Stimulated activated naive B cell treated with anti-CD40 and anti-IgM and Interleukin-4, amounts not matched to agents 10 μg/mL and 1 μg/mL and 100 μg/mL, for 72 hours (primary cell): ENCODE measurements around the gene SIM1.
"Not testable (repeated sequence)": the region's sequence is repeated elsewhere in the genome, so short reads cannot be mapped to it uniquely, and the experiment has no call there.

ENCODE experiments used
- ATAC-seq, 2 donors: fragments of 150-1000 bp; cut with Tn5 transposase; replicated peaks; 2 replicates each; pipeline ENCODE4 v1.10.0; 2021; ENCODE audit warnings: moderate library complexity in 1 of 2
- DNase-seq: peaks from one replicate; pipeline ENCODE4 v3.0.0; 2021
- H3K27ac Mint-ChIP-seq: one replicate; pipeline ENCODE4 v1.8.0; 2022; ENCODE audit warnings: mild to moderate bottlenecking, mixed read lengths
- H3K27me3 Mint-ChIP-seq, 2 donors: one replicate each; pipeline ENCODE4 v1.8.0; 2022; ENCODE audit warnings: mixed read lengths in 2 of 2
- H3K36me3 Mint-ChIP-seq, 2 donors: one replicate each; pipeline ENCODE4 v1.8.0; 2022; ENCODE audit warnings: mixed read lengths in 2 of 2, mild to moderate bottlenecking in 1 of 2
- H3K4me1 Mint-ChIP-seq, 2 donors: one replicate each; pipeline ENCODE4 v1.8.0; 2022; ENCODE audit warnings: mixed read lengths in 2 of 2, mild to moderate bottlenecking in 1 of 2
- H3K4me3 Mint-ChIP-seq, 2 donors: one replicate each; pipeline ENCODE4 v1.8.0; 2022; ENCODE audit warnings: mild to moderate bottlenecking in 2 of 2, mixed read lengths in 2 of 2, moderate library complexity in 1 of 2
- H3K9me3 Mint-ChIP-seq, 2 donors: one replicate each; pipeline ENCODE4 v1.8.0; 2022; ENCODE audit warnings: mixed read lengths in 2 of 2, mild to moderate bottlenecking in 1 of 2

Gene SIM1

GRCh38 chr6:100382767-100383195 is 81.9 kb downstream of the SIM1 start:
- Mint-ChIP-seq H3K4me1 (no peaks in the 10 kb centered on the region), H3K4me3 (no peak overlapping the region), H3K36me3 (no peaks in the 10 kb centered on the region), H3K27me3 (no peaks in the 10 kb centered on the region), H3K9me3 (no peaks in the 10 kb centered on the region), H3K27ac (no peak overlapping the region)
- ATAC-seq (no peak), DNase-seq (no peak)

DNA sequence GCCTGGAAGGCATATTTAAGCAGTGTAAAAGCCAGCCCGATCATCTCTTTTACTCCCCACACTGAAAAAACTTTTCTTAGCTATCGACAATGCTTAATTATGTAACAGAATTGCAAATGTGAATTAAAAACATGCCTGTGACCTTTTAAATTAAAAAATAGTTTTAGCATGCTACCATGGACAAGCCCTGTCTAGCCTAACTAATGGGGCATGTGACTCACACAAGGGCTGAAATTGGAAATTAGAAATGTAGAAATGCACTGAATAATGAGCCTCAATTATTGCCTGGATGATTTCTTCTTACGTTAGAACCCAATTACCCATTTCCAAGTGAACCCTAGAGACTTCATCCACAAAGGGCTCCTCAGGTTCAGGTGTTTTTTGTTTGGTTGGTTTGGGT is 82.7 kb downstream of the SIM1 start:
- DNase-seq = no peak
- H3K27ac Mint-ChIP-seq = no peak overlapping the region
- H3K27me3 Mint-ChIP-seq = no peaks in the 10 kb centered on the region
- no peak overlapping the region for H3K4me3 Mint-ChIP-seq
- no peaks in the 10 kb centered on the region for H3K36me3 Mint-ChIP-seq
- no peaks in the 10 kb centered on the region for H3K4me1 Mint-ChIP-seq
- ATAC-seq = no peak
- H3K9me3 Mint-ChIP-seq = no peaks in the 10 kb centered on the region

DNA sequence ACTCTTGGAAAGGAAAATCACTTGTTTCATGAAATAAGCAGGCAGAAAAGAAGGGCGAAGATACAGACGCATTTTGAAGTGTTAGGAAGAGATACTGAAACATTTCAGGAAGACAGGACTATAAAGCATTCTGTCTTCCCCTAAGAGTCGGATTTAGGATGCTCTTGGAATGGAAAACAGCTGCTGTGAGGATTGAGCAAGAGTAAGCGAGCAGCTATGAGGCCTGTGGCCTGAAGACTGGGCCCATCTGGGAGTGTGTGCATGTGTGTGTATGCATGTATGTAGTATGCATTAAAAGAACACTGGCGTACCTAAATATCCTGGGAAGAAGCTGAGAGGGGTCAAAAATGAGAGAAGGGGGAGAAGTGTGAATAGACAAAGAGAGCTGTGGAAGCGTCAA is 83.6 kb downstream of the SIM1 start:
- DNase-seq = no peak

GRCh38 chr6:100379386-100379785 is 85.3 kb downstream of the SIM1 start:
- peaks cover 0 to 2% of the 10 kb centered on the region in 2 donors for H3K4me1 Mint-ChIP-seq
- H3K9me3 Mint-ChIP-seq = no peaks in the 10 kb centered on the region
- H3K27ac Mint-ChIP-seq = no peak overlapping the region
- H3K4me3 Mint-ChIP-seq = no peak overlapping the region
- no peaks in the 10 kb centered on the region for H3K27me3 Mint-ChIP-seq
- ATAC-seq (no peak), DNase-seq (no peak)
- H3K36me3 Mint-ChIP-seq = no peaks in the 10 kb centered on the region

More for the DNA sequence above, 83.6 kb downstream of the SIM1 start:
- Mint-ChIP-seq H3K9me3 (no peaks in the 10 kb centered on the region), H3K36me3 (no peaks in the 10 kb centered on the region), H3K4me1 (peaks cover 0 to 1% of the 10 kb centered on the region in 2 donors), H3K27ac (no peak overlapping the region), H3K4me3 (no peak overlapping the region), H3K27me3 (no peaks in the 10 kb centered on the region)
- no peak for ATAC-seq

DNA sequence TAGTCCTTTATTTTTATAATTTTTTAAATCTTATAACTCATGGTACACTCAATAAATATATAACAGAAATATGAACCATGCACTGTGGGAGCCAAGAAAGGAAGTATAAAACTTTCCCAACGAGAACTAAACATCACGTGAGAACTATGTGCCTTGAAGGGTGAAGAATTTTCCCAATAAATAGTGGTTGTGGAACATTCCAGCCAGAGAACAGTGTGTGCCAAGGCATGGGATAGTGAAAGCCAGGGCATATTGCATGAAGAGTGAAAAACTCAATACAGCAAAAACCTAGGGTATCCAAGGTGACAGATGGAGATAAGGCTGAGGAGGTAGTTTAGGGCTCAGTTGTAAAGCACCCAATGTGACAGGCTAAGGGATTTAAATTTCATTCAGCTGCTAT is 86.1 kb downstream of the SIM1 start:
- peaks cover 0 to 2% of the 10 kb centered on the region in 2 donors for H3K4me1 Mint-ChIP-seq
- no peaks in the 10 kb centered on the region for H3K36me3 Mint-ChIP-seq
- H3K27ac Mint-ChIP-seq = no peak overlapping the region
- ATAC-seq = no peak
- no peak for DNase-seq
- no peak overlapping the region for H3K4me3 Mint-ChIP-seq
- H3K9me3 Mint-ChIP-seq = no peaks in the 10 kb centered on the region
- H3K27me3 Mint-ChIP-seq = no peaks in the 10 kb centered on the region

- Mint-ChIP-seq H3K27ac (no peak overlapping the region), H3K9me3 (no peaks in the 10 kb centered on the region), H3K4me3 (no peak overlapping the region), H3K4me1 (peaks cover 0 to 2% of the 10 kb centered on the region in 2 donors), H3K27me3 (no peaks in the 10 kb centered on the region), H3K36me3 (no peaks in the 10 kb centered on the region)
- DNase-seq = no peak
- no peak for ATAC-seq
Measured at GRCh38 chr6:100376103-100376502, 88.6 kb downstream of the SIM1 start.

DNA sequence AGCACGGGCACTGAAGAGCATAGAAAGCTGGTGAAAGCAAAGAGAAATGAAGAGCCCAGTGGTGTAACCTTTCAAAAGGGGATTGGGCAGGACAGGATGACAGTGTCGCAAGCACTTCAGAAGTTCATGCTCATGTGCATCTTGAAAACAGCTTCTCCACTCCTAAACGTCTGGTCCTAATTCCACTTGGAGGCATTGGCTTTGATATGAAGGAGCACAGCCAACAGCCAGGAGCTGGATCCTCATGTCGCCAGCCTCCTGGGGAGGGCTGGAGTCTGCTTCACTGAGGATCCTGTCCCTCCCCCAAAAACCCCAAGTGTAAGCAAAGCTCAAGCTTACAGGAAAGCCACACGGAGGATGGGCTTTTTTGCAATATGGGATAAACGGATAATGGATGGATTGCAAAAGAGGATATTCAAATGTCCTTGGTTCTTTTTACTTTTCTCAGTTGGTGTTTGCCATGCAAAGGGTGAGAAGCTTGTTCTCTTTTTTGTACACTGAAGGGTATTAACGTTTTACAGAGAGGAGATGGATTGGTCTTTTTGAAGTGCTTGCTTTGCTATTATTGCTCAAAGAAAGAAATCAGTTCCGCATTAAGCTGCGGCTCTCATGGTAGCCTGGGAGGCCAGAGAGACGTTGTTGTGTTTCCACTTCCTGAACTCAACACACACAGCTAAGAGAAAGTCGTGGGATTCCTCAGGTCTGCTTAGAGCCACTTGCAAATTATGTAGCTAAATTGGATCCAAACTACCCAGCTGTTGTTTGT is 92.2 kb downstream of the SIM1 start:
- no peak for DNase-seq
- no peak overlapping the region for H3K27ac Mint-ChIP-seq
- no peak for ATAC-seq

GRCh38 chr6:100371591-100371990 is 93.1 kb downstream of the SIM1 start:
- Mint-ChIP-seq H3K27me3 (no peaks in the 10 kb centered on the region), H3K27ac (no peak overlapping the region), H3K4me3 (no peak overlapping the region), H3K36me3 (no peaks in the 10 kb centered on the region), H3K4me1 (peaks cover 0 to 2% of the 10 kb centered on the region in 2 donors), H3K9me3 (no peaks in the 10 kb centered on the region)
- DNase-seq = no peak
- no peak for ATAC-seq

More for the DNA sequence above, 92.2 kb downstream of the SIM1 start:
- Mint-ChIP-seq H3K36me3 (no peaks in the 10 kb centered on the region), H3K4me1 (peaks cover 0 to 2% of the 10 kb centered on the region in 2 donors), H3K27me3 (no peaks in the 10 kb centered on the region), H3K9me3 (no peaks in the 10 kb centered on the region), H3K4me3 (no peak overlapping the region)

DNA sequence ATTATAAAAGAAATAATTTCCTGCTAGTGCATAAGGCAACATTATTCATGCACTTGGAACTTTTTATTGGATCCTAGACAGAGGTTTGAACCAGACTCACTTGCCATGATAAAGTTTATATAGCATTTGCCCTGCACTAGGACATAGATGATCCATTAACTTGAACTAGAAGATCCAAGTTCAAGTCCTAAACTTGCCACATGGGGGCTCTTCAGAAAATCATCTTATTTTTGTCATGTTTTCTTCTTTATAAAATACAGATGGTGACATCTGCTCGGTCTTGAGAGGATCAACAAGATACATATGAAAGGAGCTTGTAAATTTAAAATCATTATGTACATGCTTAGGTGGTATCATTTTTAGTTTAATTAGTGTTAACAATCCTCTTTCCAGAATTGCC is 94.5 kb downstream of the SIM1 start:
- Mint-ChIP-seq H3K4me1 (no peaks in the 10 kb centered on the region), H3K9me3 (peaks cover 0 to 3% of the 10 kb centered on the region in 2 donors), H3K4me3 (no peak overlapping the region), H3K27ac (no peak overlapping the region), H3K27me3 (no peaks in the 10 kb centered on the region), H3K36me3 (no peaks in the 10 kb centered on the region)
- no peak for DNase-seq
- ATAC-seq = no peak

GRCh38 chr6:100366419-100366818 is 98.3 kb downstream of the SIM1 start:
- Mint-ChIP-seq H3K4me1 (no peaks in the 10 kb centered on the region), H3K27me3 (no peaks in the 10 kb centered on the region), H3K27ac (peak overlapping the region; percentile 39), H3K4me3 (no peak overlapping the region), H3K9me3 (peaks cover 0 to 3% of the 10 kb centered on the region in 2 donors), H3K36me3 (no peaks in the 10 kb centered on the region)
- ATAC-seq = no peak
- DNase-seq = no peak

- Mint-ChIP-seq H3K27ac (no peak overlapping the region), H3K4me1 (no peaks in the 10 kb centered on the region), H3K27me3 (no peaks in the 10 kb centered on the region), H3K36me3 (no peaks in the 10 kb centered on the region), H3K9me3 (peaks cover 0 to 3% of the 10 kb centered on the region in 2 donors), H3K4me3 (no peak overlapping the region)
- DNase-seq (no peak), ATAC-seq (no peak)
Measured at GRCh38 chr6:100363651-100364050, 101.1 kb downstream of the SIM1 start.

GRCh38 chr6:100354736-100355641 is 109.7 kb downstream of the SIM1 start:
- not testable (repeated sequence) for H3K9me3 Mint-ChIP-seq, ATAC-seq, H3K27ac Mint-ChIP-seq, H3K27me3 Mint-ChIP-seq, H3K36me3 Mint-ChIP-seq, H3K4me1 Mint-ChIP-seq, DNase-seq, H3K4me3 Mint-ChIP-seq

DNA sequence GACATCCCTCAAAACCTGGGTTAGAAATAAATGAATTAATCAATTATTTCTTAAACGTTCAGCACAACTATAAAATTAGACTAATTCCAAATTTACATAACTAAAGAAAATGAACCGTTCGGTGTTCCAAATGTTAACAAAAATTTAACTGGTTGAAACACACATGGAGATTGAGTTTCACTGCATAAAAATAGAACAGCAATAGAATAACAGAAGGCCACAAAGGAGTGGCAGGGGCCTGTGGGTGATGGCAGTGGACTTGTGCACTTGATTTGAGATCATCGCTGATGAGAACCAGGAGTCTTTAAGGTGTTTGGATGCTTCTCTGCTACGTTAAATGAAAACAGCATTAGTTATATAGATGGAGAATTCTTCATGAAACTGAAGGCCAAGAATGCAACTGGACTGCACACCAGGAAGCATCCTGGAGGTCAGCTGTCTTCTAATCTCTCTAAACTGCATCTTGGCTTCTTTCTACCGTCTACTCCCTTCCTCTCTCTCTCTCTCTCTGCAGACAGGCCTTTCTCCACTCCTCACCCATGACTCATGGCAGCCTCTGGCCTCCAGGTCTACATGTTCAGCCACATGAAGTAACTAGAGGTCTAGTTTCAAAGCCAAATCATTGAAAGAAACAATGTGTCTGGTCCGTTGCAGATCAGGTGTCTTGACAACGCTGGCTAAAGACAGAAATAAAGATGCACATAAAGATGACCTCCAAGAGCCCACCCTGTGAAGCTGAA is 111.3 kb downstream of the SIM1 start:
- H3K36me3 Mint-ChIP-seq = no peaks in the 10 kb centered on the region
- H3K27me3 Mint-ChIP-seq = no peaks in the 10 kb centered on the region
- no peak overlapping the region for H3K4me3 Mint-ChIP-seq
- H3K27ac Mint-ChIP-seq = no peak overlapping the region
- no peak for DNase-seq
- ATAC-seq = no peak
- no peaks in the 10 kb centered on the region for H3K9me3 Mint-ChIP-seq
- H3K4me1 Mint-ChIP-seq = no peaks in the 10 kb centered on the region

DNA sequence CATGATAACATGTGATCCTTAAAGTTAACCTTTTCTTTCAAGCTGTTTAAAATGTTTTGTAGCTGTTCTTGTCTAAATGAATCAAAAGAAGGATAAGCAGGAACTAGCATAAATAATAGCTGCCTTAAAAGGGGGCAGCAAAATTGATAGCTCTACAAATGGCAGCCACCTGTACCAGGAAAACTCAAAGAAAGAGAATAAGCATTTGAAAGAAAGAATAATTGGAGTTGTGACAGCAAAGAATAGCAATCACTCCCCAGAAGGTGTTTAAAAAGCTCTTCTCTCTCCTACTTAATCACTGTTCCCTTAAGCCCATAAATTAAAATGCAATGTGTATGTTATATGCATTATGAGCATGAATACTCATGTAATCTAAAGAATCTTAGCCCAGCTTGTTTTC is 114.6 kb downstream of the SIM1 start:
- Mint-ChIP-seq H3K27me3 (no peaks in the 10 kb centered on the region), H3K4me1 (no peaks in the 10 kb centered on the region), H3K9me3 (no peaks in the 10 kb centered on the region), H3K36me3 (no peaks in the 10 kb centered on the region), H3K27ac (no peak overlapping the region), H3K4me3 (no peak overlapping the region)
- DNase-seq = no peak
- ATAC-seq = no peak
